Neural cell (in vitro differentiated cells): Measurements from ENCODE around the gene RPS6KA5.

Experiments used
- EZH2 ChIP-seq: fragments of 200-600, 300-800 bp; shearing (Covaris generic), sonication (generic); IDR thresholded peaks from 2 replicates; pipeline ENCODE4 v1.6.1; 2014; ENCODE audit warnings: antibody characterized with exemption, low read length, borderline replicate concordance, mild to moderate bottlenecking; ENCODE audit not compliant: insufficient read depth, poor library complexity, severe bottlenecking
- MXI1 ChIP-seq: fragments of 450-650 bp; conservative IDR thresholded peaks from 2 replicates; pipeline ENCODE4 v1.6.1; 2014; ENCODE audit warnings: antibody characterized with exemption, mild to moderate bottlenecking; ENCODE audit not compliant: poor library complexity, severe bottlenecking
- POLR2AphosphoS5 ChIP-seq: IDR thresholded peaks from 2 replicates; pipeline ENCODE4 v1.6.1; 2012
- SMC3 ChIP-seq: fragments of 450-650 bp; conservative IDR thresholded peaks from 2 replicates; pipeline ENCODE4 v1.6.1; 2014; ENCODE audit warnings: antibody characterized with exemption, mild to moderate bottlenecking, moderate library complexity; ENCODE audit not compliant: poor library complexity
- TF ChIP-seq, protein P1 (sequence below): fragments of 450-650 bp; IDR thresholded peaks from 2 replicates; pipeline ENCODE4 v1.5.1; 2014; ENCODE audit warnings: antibody characterized with exemption, mild to moderate bottlenecking, moderate library complexity; ENCODE audit not compliant: poor library complexity, severe bottlenecking

DNA sequence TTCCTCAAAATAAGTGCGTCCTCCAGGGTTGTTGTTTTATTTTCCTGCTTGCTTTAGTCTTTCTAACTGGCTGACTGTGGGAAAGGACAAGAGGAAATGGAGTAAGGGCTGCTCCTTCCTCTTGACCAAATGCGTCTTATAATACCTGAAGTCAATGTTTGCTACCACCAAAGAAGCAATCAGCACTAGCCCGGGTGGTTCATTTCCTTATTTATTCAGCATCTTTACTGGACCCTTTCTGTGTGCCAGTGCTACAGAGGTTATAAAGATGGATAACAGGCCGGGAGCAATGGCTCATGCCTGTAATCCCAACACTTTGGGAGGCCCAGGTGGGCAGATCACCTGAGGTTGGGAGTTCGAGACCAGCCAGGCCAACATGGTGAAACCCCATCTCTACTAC lies 15.1 kb upstream of the RPS6KA5 start:
- TF ChIP-seq, protein P1, sequence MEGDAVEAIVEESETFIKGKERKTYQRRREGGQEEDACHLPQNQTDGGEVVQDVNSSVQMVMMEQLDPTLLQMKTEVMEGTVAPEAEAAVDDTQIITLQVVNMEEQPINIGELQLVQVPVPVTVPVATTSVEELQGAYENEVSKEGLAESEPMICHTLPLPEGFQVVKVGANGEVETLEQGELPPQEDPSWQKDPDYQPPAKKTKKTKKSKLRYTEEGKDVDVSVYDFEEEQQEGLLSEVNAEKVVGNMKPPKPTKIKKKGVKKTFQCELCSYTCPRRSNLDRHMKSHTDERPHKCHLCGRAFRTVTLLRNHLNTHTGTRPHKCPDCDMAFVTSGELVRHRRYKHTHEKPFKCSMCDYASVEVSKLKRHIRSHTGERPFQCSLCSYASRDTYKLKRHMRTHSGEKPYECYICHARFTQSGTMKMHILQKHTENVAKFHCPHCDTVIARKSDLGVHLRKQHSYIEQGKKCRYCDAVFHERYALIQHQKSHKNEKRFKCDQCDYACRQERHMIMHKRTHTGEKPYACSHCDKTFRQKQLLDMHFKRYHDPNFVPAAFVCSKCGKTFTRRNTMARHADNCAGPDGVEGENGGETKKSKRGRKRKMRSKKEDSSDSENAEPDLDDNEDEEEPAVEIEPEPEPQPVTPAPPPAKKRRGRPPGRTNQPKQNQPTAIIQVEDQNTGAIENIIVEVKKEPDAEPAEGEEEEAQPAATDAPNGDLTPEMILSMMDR = no peak
- no peak for TF ChIP-seq POLR2AphosphoS5
- no peak for TF ChIP-seq SMC3
- TF ChIP-seq MXI1 = no peak
- no peak for TF ChIP-seq EZH2
